Colonic mucosa (tissue), 4 donors: Measurements from ENCODE around the gene SLC44A2. TPM values are rescaled to one million over a fixed set of nuclear protein-coding genes. Genes with fewer than 3 reads are reported as not detected.

Experiments
- DNase-seq: peaks from one replicate; pipeline ENCODE4 v3.0.0-alpha.2; 2020
- H3K27ac ChIP-seq: fragments of 200-600 bp; one replicate; pipeline ENCODE4 v1.8.0; 2021
- H3K27me3 ChIP-seq: fragments of 200-600 bp; one replicate; pipeline ENCODE4 v1.8.0; 2021
- H3K36me3 ChIP-seq: fragments of 200-600 bp; one replicate; pipeline ENCODE4 v1.8.0; 2021
- H3K4me1 ChIP-seq: fragments of 200-600 bp; one replicate; pipeline ENCODE4 v1.8.0; 2021; ENCODE audit warnings: mild to moderate bottlenecking
- H3K4me3 ChIP-seq: fragments of 200-600 bp; one replicate; pipeline ENCODE4 v1.8.0; 2021
- H3K9ac ChIP-seq, 2 donors: one replicate each; pipeline ENCODE4 v1.7.0; 2013; ENCODE audit warnings: control low read depth in 2 of 2, low read depth in 2 of 2, low read length in 2 of 2
- H3K9me3 ChIP-seq: fragments of 200-600 bp; one replicate; pipeline ENCODE4 v1.8.0; 2021
- intact Hi-C: fragments of 100-400 bp; cut with DNase I; formaldehyde crosslinking; loops from one replicate; pipeline ENCODE4 v1.14.1; 2022
- total RNA-seq, 2 donors: library from RNA; stranded (reverse); fragmentation: NEBNext Ultra II Directional in 1 of 2; extraction: Animal tissue kit (Norgen Biotek cat#: 25700) in 1 of 2; gene quantifications; one replicate each; pipeline ENCODE4 v1.2.1, GENCODE V29; 2021
- TF ChIP-seq, protein P1 (sequence below): fragments of 200-600 bp; IDR thresholded peaks from one replicate; pipeline ENCODE4 v1.8.0; 2022; ENCODE audit warnings: antibody characterized with exemption, mild to moderate bottlenecking
- donor health status: healthy.
- donor health status: DM: no; HTN: no; CAD: no.
- donor health status: DM: no; HTN: no; CAD: no.

The SLC44A2 gene
- total RNA-seq, 2 donors from 2014 or later = 87.1 to 137 TPM

DNA sequence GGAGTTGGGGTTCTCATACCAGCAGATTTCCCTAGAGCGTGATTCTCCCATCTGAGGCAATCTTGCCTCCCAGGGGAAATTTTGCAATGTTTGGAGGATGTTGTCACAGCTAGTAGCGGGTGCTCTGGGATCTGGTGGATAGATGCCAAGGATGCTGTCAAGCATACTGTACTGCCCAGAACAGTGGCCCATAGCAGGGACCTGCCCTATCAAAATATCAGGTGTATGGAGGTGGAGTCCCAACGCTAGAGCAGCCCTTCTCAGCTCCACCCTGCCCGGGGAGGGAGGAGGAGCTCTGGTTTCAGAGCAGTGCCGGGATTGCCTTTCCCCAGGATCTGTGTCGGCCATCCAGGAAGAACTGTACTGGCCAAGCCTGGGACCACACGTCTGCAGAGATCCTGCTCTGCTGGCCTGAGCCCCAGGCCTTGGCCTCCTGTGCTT, 65.0 kb downstream of the SLC44A2 start:
- no peak overlapping the region for H3K4me3 ChIP-seq
- intact Hi-C loops = no loop called here
- no peak overlapping the region for H3K27ac ChIP-seq
- no peaks in the 10 kb centered on the region for H3K9me3 ChIP-seq
- no peaks in the 10 kb centered on the region for H3K27me3 ChIP-seq
- TF ChIP-seq, protein P1, sequence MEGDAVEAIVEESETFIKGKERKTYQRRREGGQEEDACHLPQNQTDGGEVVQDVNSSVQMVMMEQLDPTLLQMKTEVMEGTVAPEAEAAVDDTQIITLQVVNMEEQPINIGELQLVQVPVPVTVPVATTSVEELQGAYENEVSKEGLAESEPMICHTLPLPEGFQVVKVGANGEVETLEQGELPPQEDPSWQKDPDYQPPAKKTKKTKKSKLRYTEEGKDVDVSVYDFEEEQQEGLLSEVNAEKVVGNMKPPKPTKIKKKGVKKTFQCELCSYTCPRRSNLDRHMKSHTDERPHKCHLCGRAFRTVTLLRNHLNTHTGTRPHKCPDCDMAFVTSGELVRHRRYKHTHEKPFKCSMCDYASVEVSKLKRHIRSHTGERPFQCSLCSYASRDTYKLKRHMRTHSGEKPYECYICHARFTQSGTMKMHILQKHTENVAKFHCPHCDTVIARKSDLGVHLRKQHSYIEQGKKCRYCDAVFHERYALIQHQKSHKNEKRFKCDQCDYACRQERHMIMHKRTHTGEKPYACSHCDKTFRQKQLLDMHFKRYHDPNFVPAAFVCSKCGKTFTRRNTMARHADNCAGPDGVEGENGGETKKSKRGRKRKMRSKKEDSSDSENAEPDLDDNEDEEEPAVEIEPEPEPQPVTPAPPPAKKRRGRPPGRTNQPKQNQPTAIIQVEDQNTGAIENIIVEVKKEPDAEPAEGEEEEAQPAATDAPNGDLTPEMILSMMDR = no peak
- H3K4me1 ChIP-seq = peaks cover 3% of the 10 kb centered on the region
- peaks cover 12% of the 10 kb centered on the region for H3K36me3 ChIP-seq
- H3K9ac ChIP-seq = no peak overlapping the region
- no peak for DNase-seq

DNA sequence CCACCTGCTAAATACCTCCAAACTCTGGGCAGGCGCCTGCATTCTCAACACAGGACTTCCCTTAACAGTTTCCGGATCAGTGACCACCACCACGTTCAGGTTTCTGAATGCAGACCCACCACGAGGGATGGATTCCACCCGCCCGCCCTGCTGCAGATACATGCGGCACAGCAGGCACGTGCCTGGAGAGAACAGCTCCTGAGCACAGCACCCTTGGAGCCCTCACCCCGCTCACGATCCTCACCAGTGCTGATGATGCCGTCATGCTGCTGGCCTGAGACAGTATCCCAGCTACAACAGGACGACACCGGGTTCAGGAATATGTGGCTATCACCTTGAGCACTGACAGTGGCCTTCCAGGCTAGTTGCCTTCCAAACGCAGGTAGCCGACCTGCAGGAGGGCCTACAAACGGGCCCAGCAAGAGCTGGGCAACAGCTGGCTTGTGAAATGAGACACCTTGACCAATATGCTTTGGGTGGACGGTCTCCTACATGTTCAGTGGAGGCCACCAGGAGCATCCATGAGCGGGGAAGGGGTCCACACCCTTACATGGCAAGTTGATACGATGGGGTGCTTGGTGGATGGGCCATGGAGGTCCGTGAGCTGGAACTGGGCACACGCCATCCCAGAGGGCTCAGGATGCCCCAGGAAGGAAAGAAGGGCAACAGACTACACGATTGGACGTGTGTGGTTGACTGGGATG, 66.0 kb downstream of the SLC44A2 start:
- no peak for DNase-seq
- Histone ChIP-seq H3K4me3 (no peak overlapping the region), H3K27ac (no peak overlapping the region), H3K9ac (no peak overlapping the region), H3K4me1 (peaks cover 9% of the 10 kb centered on the region), H3K27me3 (no peaks in the 10 kb centered on the region), H3K9me3 (no peaks in the 10 kb centered on the region), H3K36me3 (peaks cover 11% of the 10 kb centered on the region)
- TF ChIP-seq, protein P1 = no peak
- intact Hi-C loops = no loop called here

DNA sequence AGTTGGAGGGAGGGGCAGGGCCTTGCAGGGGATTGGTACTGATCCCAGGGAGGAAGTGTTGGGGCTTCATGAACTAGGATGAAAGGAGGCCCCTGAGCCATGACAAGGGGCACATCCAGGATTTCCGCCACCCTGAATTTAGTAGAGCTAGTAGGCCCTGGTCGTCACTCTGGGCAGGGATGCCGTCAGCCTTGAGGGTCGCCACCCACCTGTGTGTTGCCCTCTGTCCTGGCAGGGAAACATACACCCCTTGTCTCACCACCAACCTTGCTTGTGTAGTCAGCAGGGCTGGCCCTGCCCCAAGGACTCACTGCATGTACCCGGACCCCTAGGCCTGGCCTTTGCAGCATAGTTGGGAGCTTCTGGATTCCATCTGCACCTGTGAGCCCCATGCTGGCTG, 66.5 kb downstream of the SLC44A2 start:
- Histone ChIP-seq H3K27ac (no peak overlapping the region), H3K4me3 (no peak overlapping the region), H3K9ac (no peak overlapping the region), H3K36me3 (peaks cover 6% of the 10 kb centered on the region), H3K9me3 (no peaks in the 10 kb centered on the region), H3K4me1 (peaks cover 9% of the 10 kb centered on the region), H3K27me3 (no peaks in the 10 kb centered on the region)
- intact Hi-C loops = no loop called here
- TF ChIP-seq, protein P1 = no peak
- no peak for DNase-seq

DNA sequence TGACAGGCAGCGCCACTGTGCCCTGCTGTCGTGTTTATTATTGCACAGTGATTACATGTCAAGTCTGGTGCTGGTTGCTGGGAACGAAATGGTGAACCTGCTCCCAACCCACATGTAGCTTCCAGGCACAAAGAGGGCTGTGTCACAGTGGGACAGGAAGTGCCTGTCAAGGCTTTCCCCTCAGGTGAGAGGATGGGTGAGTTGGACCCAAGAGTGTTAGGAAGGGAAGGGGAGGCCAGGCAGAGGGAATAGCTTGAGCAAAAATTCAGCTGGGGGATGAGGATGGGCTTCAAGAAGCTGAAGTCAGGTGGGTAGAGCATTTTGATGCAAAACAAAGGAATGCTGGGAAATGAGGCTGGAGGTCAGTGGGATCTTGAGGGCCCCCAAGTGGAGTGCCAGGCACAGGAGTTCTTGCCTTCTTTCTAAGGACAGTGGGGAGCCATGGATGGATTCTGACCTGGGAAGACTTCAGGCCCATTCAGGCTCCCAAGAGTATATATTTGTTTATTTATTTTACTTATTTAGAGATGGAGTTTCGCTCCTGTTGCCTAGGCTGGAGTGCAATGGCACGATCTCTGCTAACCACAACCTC, 67.4 kb downstream of the SLC44A2 start:
- no peak for DNase-seq
- no peak overlapping the region for H3K9ac ChIP-seq

More for the DNA sequence above, 67.4 kb downstream of the SLC44A2 start:
- Histone ChIP-seq H3K9me3 (no peaks in the 10 kb centered on the region), H3K4me1 (peaks cover 9% of the 10 kb centered on the region), H3K4me3 (no peak overlapping the region), H3K27ac (no peak overlapping the region), H3K36me3 (peaks cover 5% of the 10 kb centered on the region), H3K27me3 (no peaks in the 10 kb centered on the region)
- intact Hi-C loops = no loop called here
- TF ChIP-seq, protein P1 = no peak

Other genes with a start within 250 kb of the SLC44A2 start
- 100 to 1,000 TPM in 1 of 2 donors, 10 to 100 TPM in 1; 76.3 to 148 TPM for gene TYK2, start 245.0 kb upstream of the SLC44A2 start, total RNA-seq
- 100 to 1,000 TPM; 128 to 286 TPM for gene CDC37, start 222.0 kb upstream of the SLC44A2 start, total RNA-seq
- gene PDE4A, start 205.0 kb upstream of the SLC44A2 start, total RNA-seq = 10 to 100 TPM in 1 of 2 donors, 1 to 10 TPM in 1; 8.6 to 13.8 TPM
- gene KEAP1, start 122.2 kb upstream of the SLC44A2 start, total RNA-seq = 10 to 100 TPM; 53.2 to 87.3 TPM
- gene S1PR5, start 108.1 kb upstream of the SLC44A2 start, total RNA-seq = not detected
- gene ATG4D, start 81.6 kb upstream of the SLC44A2 start, total RNA-seq = 10 to 100 TPM; 69.0 to 89.9 TPM
- gene KRI1, start 59.5 kb upstream of the SLC44A2 start, total RNA-seq = 10 to 100 TPM; 11.0 to 27.2 TPM
- 10 to 100 TPM; 11.1 to 13.4 TPM for gene CDKN2D, start 56.6 kb upstream of the SLC44A2 start, total RNA-seq
- 100 to 1,000 TPM; 149 to 172 TPM for gene AP1M2, start 38.2 kb upstream of the SLC44A2 start, total RNA-seq
- 100 to 1,000 TPM; 143 to 271 TPM for gene ILF3, start 28.8 kb downstream of the SLC44A2 start, total RNA-seq
- 10 to 100 TPM; 74.9 to 94.1 TPM for gene QTRT1, start 75.9 kb downstream of the SLC44A2 start, total RNA-seq
- 100 to 1,000 TPM; 450 to 461 TPM for gene DNM2, start 92.5 kb downstream of the SLC44A2 start, total RNA-seq
- gene TMED1, start 210.7 kb downstream of the SLC44A2 start, total RNA-seq = 10 to 100 TPM; 21.2 to 22.5 TPM
- 1 to 10 TPM in 1 of 2 donors, under 1 TPM in 1; 0.77 to 1.5 TPM for gene C19orf38, start 222.9 kb downstream of the SLC44A2 start, total RNA-seq
- gene CARM1, start 246.0 kb downstream of the SLC44A2 start, total RNA-seq = 10 to 100 TPM; 53.3 to 75.9 TPM